GM23338 (cell line): ENCODE measurements around the gene CAPZB. TPM values are rescaled to one million over a fixed set of nuclear protein-coding genes. Genes with fewer than 3 reads are reported as not detected.

Source experiments
- ATAC-seq: fragments of 200-7000 bp; cut with Tn5 transposase; 3 replicates; pipeline ENCODE4 v1.9.1; 2020
- DNase-seq: peaks from one replicate; pipeline ENCODE4 v3.0.0-alpha.2; 2015; ENCODE audit warnings: low spot score
- H2AFZ ChIP-seq: fragments of 200-600 bp; sonication (generic); 2 replicates; pipeline ENCODE4 v1.8.0; 2016; ENCODE audit warnings: antibody characterized with exemption, mild to moderate bottlenecking, moderate library complexity
- H3F3A ChIP-seq: fragments of 200-600 bp; sonication (generic); replicated peaks from 2 replicates; pipeline ENCODE4 v1.8.0; 2017; ENCODE audit warnings: antibody characterized with exemption, mixed run types, low read depth
- H3K27ac ChIP-seq: fragments of 200-600 bp; sonication (generic); 2 replicates; pipeline ENCODE4 v1.6.1; 2016; ENCODE audit warnings: low read depth
- H3K27me3 ChIP-seq: fragments of 200-600 bp; sonication (generic); 2 replicates; pipeline ENCODE4 v1.8.0; 2016; ENCODE audit warnings: mild to moderate bottlenecking, mixed run types, moderate library complexity; ENCODE audit not compliant: insufficient read depth
- H3K36me3 ChIP-seq: fragments of 200-600 bp; sonication (generic); 2 replicates; pipeline ENCODE4 v1.8.0; 2016; ENCODE audit warnings: mild to moderate bottlenecking; ENCODE audit not compliant: insufficient read depth
- H3K4me1 ChIP-seq: fragments of 200-600 bp; sonication (generic); 2 replicates; pipeline ENCODE4 v1.8.0; 2016; ENCODE audit warnings: mild to moderate bottlenecking, moderate library complexity; ENCODE audit not compliant: insufficient read depth
- H3K4me2 ChIP-seq: fragments of 200-600 bp; sonication (generic); 2 replicates; pipeline ENCODE4 v1.7.1; 2017; ENCODE audit warnings: mixed run types
- H3K4me3 ChIP-seq: fragments of 200-600 bp; sonication (generic); 2 replicates; pipeline ENCODE4 v1.6.1; 2016; ENCODE audit warnings: mixed run types
- H3K79me2 ChIP-seq: fragments of 200-600 bp; sonication (generic); replicated peaks from 2 replicates; pipeline ENCODE4 v1.8.0; 2017; ENCODE audit warnings: mild to moderate bottlenecking; ENCODE audit not compliant: insufficient read depth
- H3K9me2 ChIP-seq: fragments of 200-600 bp; sonication (generic); 2 replicates; pipeline ENCODE4 v1.8.0; 2017; ENCODE audit not compliant: insufficient read depth
- H4K20me1 ChIP-seq: fragments of 200-600 bp; sonication (generic); replicated peaks from 2 replicates; pipeline ENCODE4 v1.8.0; 2017; ENCODE audit warnings: mild to moderate bottlenecking; ENCODE audit not compliant: insufficient read depth
- H3K27ac Mint-ChIP-seq: 2 replicates; pipeline ENCODE4 v1.8.0; 2020; ENCODE audit warnings: inconsistent platforms, mild to moderate bottlenecking, moderate library complexity, mixed read lengths
- H3K27me3 Mint-ChIP-seq: 3 replicates; pipeline ENCODE4 v1.8.0; 2022; ENCODE audit warnings: low read depth, mild to moderate bottlenecking, moderate library complexity, mixed read lengths, inconsistent platforms; ENCODE audit not compliant: insufficient read depth, poor library complexity
- H3K36me3 Mint-ChIP-seq: 3 replicates; pipeline ENCODE4 v1.8.0; 2021; ENCODE audit warnings: low read depth, mild to moderate bottlenecking, inconsistent platforms, moderate library complexity, mixed read lengths
- H3K4me1 Mint-ChIP-seq: 3 replicates; pipeline ENCODE4 v1.8.0; 2020; ENCODE audit warnings: mild to moderate bottlenecking, inconsistent platforms, mixed read lengths
- H3K4me3 Mint-ChIP-seq: 3 replicates; pipeline ENCODE4 v1.8.0; 2021; ENCODE audit warnings: moderate library complexity, mild to moderate bottlenecking, inconsistent platforms, mixed read lengths
- H3K9me3 Mint-ChIP-seq: 3 replicates; pipeline ENCODE4 v1.8.0; 2020; ENCODE audit warnings: moderate library complexity, mild to moderate bottlenecking, inconsistent platforms, mixed read lengths
- CREB1 ChIP-seq: fragments of 250-450 bp; sonication (Bioruptor Pico); IDR thresholded peaks from 2 replicates; pipeline ENCODE4 v1.5.0; 2020; ENCODE audit warnings: low read depth, mild to moderate bottlenecking, moderate library complexity
- EZH2 ChIP-seq: fragments of 200-600 bp; sonication (generic); IDR thresholded peaks from one replicate; pipeline ENCODE4 v1.8.0; 2017; ENCODE audit warnings: antibody characterized with exemption, mild to moderate bottlenecking, low read depth; ENCODE audit not compliant: unreplicated experiment
- EZH2phosphoT487 ChIP-seq: fragments of 200-600 bp; sonication (generic); IDR thresholded peaks from one replicate; pipeline ENCODE4 v1.8.1; 2018; ENCODE audit warnings: antibody characterized with exemption; ENCODE audit not compliant: unreplicated experiment
- JUNB ChIP-seq: IDR thresholded peaks from one replicate; pipeline ENCODE4 v1.6.1; 2016; ENCODE audit warnings: antibody characterized with exemption; ENCODE audit not compliant: unreplicated experiment
- NANOG ChIP-seq: IDR thresholded peaks from 2 replicates; pipeline ENCODE4 v1.6.1; 2016; ENCODE audit warnings: antibody characterized with exemption, borderline replicate concordance
- POLR2AphosphoS5 ChIP-seq: IDR thresholded peaks from 2 replicates; pipeline ENCODE4 v1.6.1; 2016; ENCODE audit warnings: antibody characterized with exemption, low read depth
- STAT1 ChIP-seq: IDR thresholded peaks from one replicate; pipeline ENCODE4 v1.6.1; 2016; ENCODE audit warnings: antibody characterized with exemption; ENCODE audit not compliant: unreplicated experiment
- ZNF114 ChIP-seq: fragments of 250-450 bp; sonication (Bioruptor Pico); IDR thresholded peaks from 2 replicates; pipeline ENCODE4 v1.5.0; 2020; ENCODE audit warnings: mild to moderate bottlenecking, moderate library complexity
- ZNF331 ChIP-seq: fragments of 250-450 bp; sonication (Bioruptor Pico); IDR thresholded peaks from 2 replicates; pipeline ENCODE4 v1.5.0; 2020; ENCODE audit warnings: low read depth, mild to moderate bottlenecking, moderate library complexity
- polyA plus RNA-seq: library from polyadenylated mRNA; unstranded; fragments of >200 nt; fragmentation: Nextera tagmentation; extraction: Ambion mirVana; gene quantifications from 2 replicates; pipeline ENCODE4 v1.2.1, GENCODE V29; 2016
- total RNA-seq: library from RNA; depleted of rRNA; stranded (reverse); fragments of >200 nt; shearing (Covaris generic); gene quantifications from 2 replicates; pipeline ENCODE4 v1.2.3, GENCODE V29; 2014
- TF ChIP-seq, protein P1 (sequence below), 2 experiments: fragments of 200-600 bp in 1 of 2; sonication (generic) in 1 of 2; conservative IDR thresholded peaks; 2 replicates each; pipeline versions ENCODE4 v1.5.1 to v1.6.1; 2016 to 2017; ENCODE audit warnings: antibody characterized with exemption in 2 of 2, low read depth in 2 of 2, mild to moderate bottlenecking in 2 of 2, moderate library complexity in 1 of 2
- TF ChIP-seq, protein P2 (sequence below): IDR thresholded peaks from 2 replicates; pipeline ENCODE4 v1.6.1; 2016; ENCODE audit warnings: antibody characterized with exemption
- TF ChIP-seq, protein P3 (sequence below): fragments of 250-450 bp; sonication (Bioruptor Pico); IDR thresholded peaks from 2 replicates; pipeline ENCODE4 v1.5.0; 2020; ENCODE audit warnings: mild to moderate bottlenecking, moderate library complexity
- TF ChIP-seq, protein P4 (sequence below): IDR thresholded peaks from one replicate; pipeline ENCODE4 v1.6.1; 2018; ENCODE audit warnings: antibody characterized with exemption; ENCODE audit not compliant: unreplicated experiment

CAPZB gene
- total and polyA plus RNA-seq, 2 experiments from 2014 or later, result 195 to 348 TPM

DNA sequence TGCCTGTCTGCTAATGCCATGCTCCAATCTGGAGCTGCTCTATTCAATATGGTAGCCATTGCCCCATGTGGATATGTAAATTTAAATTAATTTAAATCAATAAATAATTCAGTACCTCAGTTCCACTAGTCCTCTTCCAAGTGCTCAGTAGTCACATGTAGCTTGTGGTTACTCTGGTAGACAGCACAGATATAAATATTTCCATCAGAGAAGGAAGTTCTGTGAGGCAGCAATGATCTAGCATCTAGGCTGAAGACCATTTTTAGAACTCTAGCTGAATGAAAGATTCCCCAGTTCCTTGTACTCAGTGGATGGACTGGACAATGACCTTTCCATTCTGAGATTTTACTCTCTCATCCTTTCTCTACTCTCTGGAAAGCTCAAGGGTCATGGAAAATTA lies 25.8 kb upstream of the CAPZB start:
- Histone ChIP-seq H3K27me3 (no peaks in the 10 kb centered on the region), H3K4me2 (no peak overlapping the region), H3K79me2 (no peaks in the 10 kb centered on the region), H3K4me1 (no peaks in the 10 kb centered on the region), H2AFZ (no peak overlapping the region), H3K4me3 (no peak overlapping the region), H3K36me3 (no peaks in the 10 kb centered on the region), H3K27ac (no peak overlapping the region), H3F3A (no peaks in the 10 kb centered on the region), H4K20me1 (no peaks in the 10 kb centered on the region), H3K9me2 (no peaks in the 10 kb centered on the region)
- DNase-seq, result no peak
- H3K4me3 Mint-ChIP-seq, result no peak overlapping the region
- peaks cover 2% of the 10 kb centered on the region for H3K27me3 Mint-ChIP-seq
- TF ChIP-seq ZNF331 (CRISPR knock-in tag) (no peak), EZH2phosphoT487 (no peak), ZNF114 (CRISPR knock-in tag) (no peak), NANOG (no peak), STAT1 (no peak), EZH2 (no peak), CREB1 (CRISPR knock-in tag) (no peak), POLR2AphosphoS5 (no peak), JUNB (no peak)
- TF ChIP-seq, protein P1, sequence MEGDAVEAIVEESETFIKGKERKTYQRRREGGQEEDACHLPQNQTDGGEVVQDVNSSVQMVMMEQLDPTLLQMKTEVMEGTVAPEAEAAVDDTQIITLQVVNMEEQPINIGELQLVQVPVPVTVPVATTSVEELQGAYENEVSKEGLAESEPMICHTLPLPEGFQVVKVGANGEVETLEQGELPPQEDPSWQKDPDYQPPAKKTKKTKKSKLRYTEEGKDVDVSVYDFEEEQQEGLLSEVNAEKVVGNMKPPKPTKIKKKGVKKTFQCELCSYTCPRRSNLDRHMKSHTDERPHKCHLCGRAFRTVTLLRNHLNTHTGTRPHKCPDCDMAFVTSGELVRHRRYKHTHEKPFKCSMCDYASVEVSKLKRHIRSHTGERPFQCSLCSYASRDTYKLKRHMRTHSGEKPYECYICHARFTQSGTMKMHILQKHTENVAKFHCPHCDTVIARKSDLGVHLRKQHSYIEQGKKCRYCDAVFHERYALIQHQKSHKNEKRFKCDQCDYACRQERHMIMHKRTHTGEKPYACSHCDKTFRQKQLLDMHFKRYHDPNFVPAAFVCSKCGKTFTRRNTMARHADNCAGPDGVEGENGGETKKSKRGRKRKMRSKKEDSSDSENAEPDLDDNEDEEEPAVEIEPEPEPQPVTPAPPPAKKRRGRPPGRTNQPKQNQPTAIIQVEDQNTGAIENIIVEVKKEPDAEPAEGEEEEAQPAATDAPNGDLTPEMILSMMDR (conservative IDR thresholded peaks at IDR 0.05; ENCODE audit: low read depth in 2 of 2), result no peak
- TF ChIP-seq, protein P2, sequence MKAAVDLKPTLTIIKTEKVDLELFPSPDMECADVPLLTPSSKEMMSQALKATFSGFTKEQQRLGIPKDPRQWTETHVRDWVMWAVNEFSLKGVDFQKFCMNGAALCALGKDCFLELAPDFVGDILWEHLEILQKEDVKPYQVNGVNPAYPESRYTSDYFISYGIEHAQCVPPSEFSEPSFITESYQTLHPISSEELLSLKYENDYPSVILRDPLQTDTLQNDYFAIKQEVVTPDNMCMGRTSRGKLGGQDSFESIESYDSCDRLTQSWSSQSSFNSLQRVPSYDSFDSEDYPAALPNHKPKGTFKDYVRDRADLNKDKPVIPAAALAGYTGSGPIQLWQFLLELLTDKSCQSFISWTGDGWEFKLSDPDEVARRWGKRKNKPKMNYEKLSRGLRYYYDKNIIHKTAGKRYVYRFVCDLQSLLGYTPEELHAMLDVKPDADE, result no peak
- TF ChIP-seq, protein P3, sequence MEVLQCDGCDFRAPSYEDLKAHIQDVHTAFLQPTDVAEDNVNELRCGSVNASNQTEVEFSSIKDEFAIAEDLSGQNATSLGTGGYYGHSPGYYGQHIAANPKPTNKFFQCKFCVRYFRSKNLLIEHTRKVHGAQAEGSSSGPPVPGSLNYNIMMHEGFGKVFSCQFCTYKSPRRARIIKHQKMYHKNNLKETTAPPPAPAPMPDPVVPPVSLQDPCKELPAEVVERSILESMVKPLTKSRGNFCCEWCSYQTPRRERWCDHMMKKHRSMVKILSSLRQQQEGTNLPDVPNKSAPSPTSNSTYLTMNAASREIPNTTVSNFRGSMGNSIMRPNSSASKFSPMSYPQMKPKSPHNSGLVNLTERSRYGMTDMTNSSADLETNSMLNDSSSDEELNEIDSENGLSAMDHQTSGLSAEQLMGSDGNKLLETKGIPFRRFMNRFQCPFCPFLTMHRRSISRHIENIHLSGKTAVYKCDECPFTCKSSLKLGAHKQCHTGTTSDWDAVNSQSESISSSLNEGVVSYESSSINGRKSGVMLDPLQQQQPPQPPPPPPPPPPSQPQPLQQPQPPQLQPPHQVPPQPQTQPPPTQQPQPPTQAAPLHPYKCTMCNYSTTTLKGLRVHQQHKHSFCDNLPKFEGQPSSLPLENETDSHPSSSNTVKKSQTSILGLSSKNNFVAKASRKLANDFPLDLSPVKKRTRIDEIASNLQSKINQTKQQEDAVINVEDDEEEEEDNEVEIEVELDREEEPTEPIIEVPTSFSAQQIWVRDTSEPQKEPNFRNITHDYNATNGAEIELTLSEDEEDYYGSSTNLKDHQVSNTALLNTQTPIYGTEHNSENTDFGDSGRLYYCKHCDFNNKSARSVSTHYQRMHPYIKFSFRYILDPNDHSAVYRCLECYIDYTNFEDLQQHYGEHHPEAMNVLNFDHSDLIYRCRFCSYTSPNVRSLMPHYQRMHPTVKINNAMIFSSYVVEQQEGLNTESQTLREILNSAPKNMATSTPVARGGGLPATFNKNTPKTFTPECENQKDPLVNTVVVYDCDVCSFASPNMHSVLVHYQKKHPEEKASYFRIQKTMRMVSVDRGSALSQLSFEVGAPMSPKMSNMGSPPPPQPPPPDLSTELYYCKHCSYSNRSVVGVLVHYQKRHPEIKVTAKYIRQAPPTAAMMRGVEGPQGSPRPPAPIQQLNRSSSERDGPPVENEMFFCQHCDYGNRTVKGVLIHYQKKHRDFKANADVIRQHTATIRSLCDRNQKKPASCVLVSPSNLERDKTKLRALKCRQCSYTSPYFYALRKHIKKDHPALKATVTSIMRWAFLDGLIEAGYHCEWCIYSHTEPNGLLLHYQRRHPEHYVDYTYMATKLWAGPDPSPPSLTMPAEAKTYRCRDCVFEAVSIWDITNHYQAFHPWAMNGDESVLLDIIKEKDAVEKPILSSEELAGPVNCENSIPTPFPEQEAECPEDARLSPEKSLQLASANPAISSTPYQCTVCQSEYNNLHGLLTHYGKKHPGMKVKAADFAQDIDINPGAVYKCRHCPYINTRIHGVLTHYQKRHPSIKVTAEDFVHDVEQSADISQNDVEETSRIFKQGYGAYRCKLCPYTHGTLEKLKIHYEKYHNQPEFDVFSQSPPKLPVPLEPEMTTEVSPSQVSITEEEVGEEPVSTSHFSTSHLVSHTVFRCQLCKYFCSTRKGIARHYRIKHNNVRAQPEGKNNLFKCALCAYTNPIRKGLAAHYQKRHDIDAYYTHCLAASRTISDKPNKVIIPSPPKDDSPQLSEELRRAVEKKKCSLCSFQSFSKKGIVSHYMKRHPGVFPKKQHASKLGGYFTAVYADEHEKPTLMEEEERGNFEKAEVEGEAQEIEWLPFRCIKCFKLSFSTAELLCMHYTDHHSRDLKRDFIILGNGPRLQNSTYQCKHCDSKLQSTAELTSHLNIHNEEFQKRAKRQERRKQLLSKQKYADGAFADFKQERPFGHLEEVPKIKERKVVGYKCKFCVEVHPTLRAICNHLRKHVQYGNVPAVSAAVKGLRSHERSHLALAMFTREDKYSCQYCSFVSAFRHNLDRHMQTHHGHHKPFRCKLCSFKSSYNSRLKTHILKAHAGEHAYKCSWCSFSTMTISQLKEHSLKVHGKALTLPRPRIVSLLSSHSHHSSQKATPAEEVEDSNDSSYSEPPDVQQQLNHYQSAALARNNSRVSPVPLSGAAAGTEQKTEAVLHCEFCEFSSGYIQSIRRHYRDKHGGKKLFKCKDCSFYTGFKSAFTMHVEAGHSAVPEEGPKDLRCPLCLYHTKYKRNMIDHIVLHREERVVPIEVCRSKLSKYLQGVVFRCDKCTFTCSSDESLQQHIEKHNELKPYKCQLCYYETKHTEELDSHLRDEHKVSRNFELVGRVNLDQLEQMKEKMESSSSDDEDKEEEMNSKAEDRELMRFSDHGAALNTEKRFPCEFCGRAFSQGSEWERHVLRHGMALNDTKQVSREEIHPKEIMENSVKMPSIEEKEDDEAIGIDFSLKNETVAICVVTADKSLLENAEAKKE (CRISPR knock-in tag), result no peak
- TF ChIP-seq, protein P4, sequence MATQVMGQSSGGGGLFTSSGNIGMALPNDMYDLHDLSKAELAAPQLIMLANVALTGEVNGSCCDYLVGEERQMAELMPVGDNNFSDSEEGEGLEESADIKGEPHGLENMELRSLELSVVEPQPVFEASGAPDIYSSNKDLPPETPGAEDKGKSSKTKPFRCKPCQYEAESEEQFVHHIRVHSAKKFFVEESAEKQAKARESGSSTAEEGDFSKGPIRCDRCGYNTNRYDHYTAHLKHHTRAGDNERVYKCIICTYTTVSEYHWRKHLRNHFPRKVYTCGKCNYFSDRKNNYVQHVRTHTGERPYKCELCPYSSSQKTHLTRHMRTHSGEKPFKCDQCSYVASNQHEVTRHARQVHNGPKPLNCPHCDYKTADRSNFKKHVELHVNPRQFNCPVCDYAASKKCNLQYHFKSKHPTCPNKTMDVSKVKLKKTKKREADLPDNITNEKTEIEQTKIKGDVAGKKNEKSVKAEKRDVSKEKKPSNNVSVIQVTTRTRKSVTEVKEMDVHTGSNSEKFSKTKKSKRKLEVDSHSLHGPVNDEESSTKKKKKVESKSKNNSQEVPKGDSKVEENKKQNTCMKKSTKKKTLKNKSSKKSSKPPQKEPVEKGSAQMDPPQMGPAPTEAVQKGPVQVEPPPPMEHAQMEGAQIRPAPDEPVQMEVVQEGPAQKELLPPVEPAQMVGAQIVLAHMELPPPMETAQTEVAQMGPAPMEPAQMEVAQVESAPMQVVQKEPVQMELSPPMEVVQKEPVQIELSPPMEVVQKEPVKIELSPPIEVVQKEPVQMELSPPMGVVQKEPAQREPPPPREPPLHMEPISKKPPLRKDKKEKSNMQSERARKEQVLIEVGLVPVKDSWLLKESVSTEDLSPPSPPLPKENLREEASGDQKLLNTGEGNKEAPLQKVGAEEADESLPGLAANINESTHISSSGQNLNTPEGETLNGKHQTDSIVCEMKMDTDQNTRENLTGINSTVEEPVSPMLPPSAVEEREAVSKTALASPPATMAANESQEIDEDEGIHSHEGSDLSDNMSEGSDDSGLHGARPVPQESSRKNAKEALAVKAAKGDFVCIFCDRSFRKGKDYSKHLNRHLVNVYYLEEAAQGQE, result no peak
- no peaks in the 10 kb centered on the region for H3K9me3 Mint-ChIP-seq
- H3K36me3 Mint-ChIP-seq, result no peaks in the 10 kb centered on the region
- no peak for ATAC-seq
- H3K27ac Mint-ChIP-seq, result no peak overlapping the region
- H3K4me1 Mint-ChIP-seq, result peaks cover 7% of the 10 kb centered on the region; the same call in 2 of the 3 replicates
